ENCODE results near the gene ZNF726. TPM values are rescaled to one million over a fixed set of nuclear protein-coding genes. Genes with fewer than 3 reads are reported as not detected.
"Not testable (repeated sequence)": the region's sequence is repeated elsewhere in the genome, so short reads cannot be mapped to it uniquely, and the experiment has no call there.

ZNF726 gene
- total RNA-seq, 2 donors from 2014 or later = 5.8 TPM; not detected in 1

GRCh38 chr19:23884363-23884762 is 30.3 kb upstream of the ZNF726 start:
- no peak for TF ChIP-seq CTCF (conservative IDR thresholded peaks at IDR 0.05)
- DNase-seq = no peak
- no peaks in the 10 kb centered on the region for H3K4me1 ChIP-seq (ENCODE audit: control insufficient read depth, insufficient read depth, low read length)
- Mint-ChIP-seq H3K27ac (no peak overlapping the region), H3K27me3 (ENCODE audit: insufficient read depth) (peaks cover 7% of the 10 kb centered on the region), H3K4me3 (no peak overlapping the region), H3K4me1 (no peaks in the 10 kb centered on the region), H3K9me3 (peaks cover 86% of the 10 kb centered on the region), H3K36me3 (ENCODE audit: low read depth) (no peaks in the 10 kb centered on the region)
- H3K27ac ChIP-seq (ENCODE audit: low read depth, low read length) = no peak overlapping the region
- no peak overlapping the region for H3K4me3 ChIP-seq (ENCODE audit: low read length)
- peaks cover 38% of the 10 kb centered on the region for H3K9me3 ChIP-seq (ENCODE audit: control insufficient read depth, low read length)
- no peaks in the 10 kb centered on the region for H3K36me3 ChIP-seq (ENCODE audit: control insufficient read depth, insufficient read depth, low read length)
- H3K27me3 ChIP-seq (ENCODE audit: control insufficient read depth, insufficient read depth, low read length, poor library complexity, severe bottlenecking) = no peaks in the 10 kb centered on the region
- no peak overlapping the region for H3K9ac ChIP-seq (ENCODE audit: extremely low read depth, low read length, poor library complexity, severe bottlenecking)
- WGBS, 2 experiments (ENCODE audit: insufficient coverage in 1 of 2, insufficient read length in 1 of 2) = 84 to 93% methylated on average over 2 of the region's 2 CpGs

- Histone ChIP-seq H3K9ac (ENCODE audit: extremely low read depth, low read length, poor library complexity, severe bottlenecking) (no peak overlapping the region), H3K9me3 (ENCODE audit: control insufficient read depth, low read length) (peaks cover 39% of the 10 kb centered on the region), H3K4me1 (ENCODE audit: control insufficient read depth, insufficient read depth, low read length) (no peaks in the 10 kb centered on the region), H3K27ac (ENCODE audit: low read depth, low read length) (no peak overlapping the region), H3K4me3 (ENCODE audit: low read length) (no peak overlapping the region), H3K27me3 (ENCODE audit: control insufficient read depth, insufficient read depth, low read length, poor library complexity, severe bottlenecking) (no peaks in the 10 kb centered on the region), H3K36me3 (ENCODE audit: control insufficient read depth, insufficient read depth, low read length) (no peaks in the 10 kb centered on the region)
- Mint-ChIP-seq H3K27ac (no peak overlapping the region), H3K36me3 (ENCODE audit: low read depth) (no peaks in the 10 kb centered on the region), H3K9me3 (peaks cover 76% of the 10 kb centered on the region), H3K27me3 (ENCODE audit: insufficient read depth) (no peaks in the 10 kb centered on the region), H3K4me1 (no peaks in the 10 kb centered on the region), H3K4me3 (no peak overlapping the region)
- DNase-seq = no peak
- 79 to 83% methylated on average over 5 of the region's 5 CpGs for WGBS, 2 experiments (ENCODE audit: insufficient coverage in 1 of 2, insufficient read length in 1 of 2)
- no peak for TF ChIP-seq CTCF (conservative IDR thresholded peaks at IDR 0.05)
These were observed 27.0 kb upstream of the ZNF726 start for GRCh38 chr19:23887642-23888041.

GRCh38 chr19:23896096-23896495 is 18.6 kb upstream of the ZNF726 start:
- H3K36me3 ChIP-seq (ENCODE audit: control insufficient read depth, insufficient read depth, low read length); H3K4me1 ChIP-seq (ENCODE audit: control insufficient read depth, insufficient read depth, low read length); H3K27me3 ChIP-seq (ENCODE audit: control insufficient read depth, insufficient read depth, low read length, poor library complexity, severe bottlenecking); DNase-seq; H3K27ac Mint-ChIP-seq; H3K9ac ChIP-seq (ENCODE audit: extremely low read depth, low read length, poor library complexity, severe bottlenecking); H3K27ac ChIP-seq (ENCODE audit: low read depth, low read length); H3K27me3 Mint-ChIP-seq (ENCODE audit: insufficient read depth); H3K4me3 ChIP-seq (ENCODE audit: low read length); H3K36me3 Mint-ChIP-seq (ENCODE audit: low read depth); H3K4me3 Mint-ChIP-seq; H3K4me1 Mint-ChIP-seq: not testable (repeated sequence)
- 85 to 95% methylated on average over 4 to 15 of the region's 15 CpGs for WGBS, 2 experiments (ENCODE audit: insufficient coverage in 1 of 2, insufficient read length in 1 of 2)
- peaks cover 29% of the 10 kb centered on the region for H3K9me3 ChIP-seq (ENCODE audit: control insufficient read depth, low read length)
- H3K9me3 Mint-ChIP-seq = peaks cover 60% of the 10 kb centered on the region

- no peak for DNase-seq
- H3K4me3 Mint-ChIP-seq = no peak overlapping the region
- H3K9me3 Mint-ChIP-seq = peaks cover 64% of the 10 kb centered on the region
- Histone ChIP-seq H3K9me3 (ENCODE audit: control insufficient read depth, low read length) (peaks cover 35% of the 10 kb centered on the region), H3K27ac (ENCODE audit: low read depth, low read length) (no peak overlapping the region), H3K9ac (ENCODE audit: extremely low read depth, low read length, poor library complexity, severe bottlenecking) (no peak overlapping the region), H3K27me3 (ENCODE audit: control insufficient read depth, insufficient read depth, low read length, poor library complexity, severe bottlenecking) (no peaks in the 10 kb centered on the region), H3K4me3 (ENCODE audit: low read length) (no peak overlapping the region), H3K36me3 (ENCODE audit: control insufficient read depth, insufficient read depth, low read length) (no peaks in the 10 kb centered on the region), H3K4me1 (ENCODE audit: control insufficient read depth, insufficient read depth, low read length) (no peaks in the 10 kb centered on the region)
- H3K36me3 Mint-ChIP-seq (ENCODE audit: low read depth) = no peaks in the 10 kb centered on the region
- no peak overlapping the region for H3K27ac Mint-ChIP-seq
- WGBS, 2 experiments (ENCODE audit: insufficient coverage in 1 of 2, insufficient read length in 1 of 2) = 56 to 60% methylated on average over 1 of the region's 1 CpG
- no peaks in the 10 kb centered on the region for H3K4me1 Mint-ChIP-seq
- no peak for TF ChIP-seq CTCF (conservative IDR thresholded peaks at IDR 0.05)
- H3K27me3 Mint-ChIP-seq (ENCODE audit: insufficient read depth) = no peaks in the 10 kb centered on the region
These were observed 17.8 kb upstream of the ZNF726 start for GRCh38 chr19:23896912-23897311.
